Peyer's patch (tissue), 4 donors: Measurements from ENCODE around the gene MLLT10.

Source experiments
- POLR2A ChIP-seq, 2 donors: fragments of 450-650 bp; IDR thresholded peaks; one replicate each; pipeline ENCODE4 v1.5.1; 2017; ENCODE audit warnings: antibody characterized with exemption in 2 of 2, mild to moderate bottlenecking in 2 of 2, moderate library complexity in 2 of 2
- TF ChIP-seq, protein P1 (sequence below), 6 experiments: fragments of 450-650 bp in 4 of 6; fragments of 200-600 bp in 2 of 6; sonication (generic) in 1 of 6; IDR thresholded peaks; one replicate each; pipeline ENCODE4 v1.5.1; 2017 to 2019; ENCODE audit warnings: antibody characterized with exemption in 6 of 6, mild to moderate bottlenecking in 3 of 6, moderate library complexity in 1 of 6

DNA sequence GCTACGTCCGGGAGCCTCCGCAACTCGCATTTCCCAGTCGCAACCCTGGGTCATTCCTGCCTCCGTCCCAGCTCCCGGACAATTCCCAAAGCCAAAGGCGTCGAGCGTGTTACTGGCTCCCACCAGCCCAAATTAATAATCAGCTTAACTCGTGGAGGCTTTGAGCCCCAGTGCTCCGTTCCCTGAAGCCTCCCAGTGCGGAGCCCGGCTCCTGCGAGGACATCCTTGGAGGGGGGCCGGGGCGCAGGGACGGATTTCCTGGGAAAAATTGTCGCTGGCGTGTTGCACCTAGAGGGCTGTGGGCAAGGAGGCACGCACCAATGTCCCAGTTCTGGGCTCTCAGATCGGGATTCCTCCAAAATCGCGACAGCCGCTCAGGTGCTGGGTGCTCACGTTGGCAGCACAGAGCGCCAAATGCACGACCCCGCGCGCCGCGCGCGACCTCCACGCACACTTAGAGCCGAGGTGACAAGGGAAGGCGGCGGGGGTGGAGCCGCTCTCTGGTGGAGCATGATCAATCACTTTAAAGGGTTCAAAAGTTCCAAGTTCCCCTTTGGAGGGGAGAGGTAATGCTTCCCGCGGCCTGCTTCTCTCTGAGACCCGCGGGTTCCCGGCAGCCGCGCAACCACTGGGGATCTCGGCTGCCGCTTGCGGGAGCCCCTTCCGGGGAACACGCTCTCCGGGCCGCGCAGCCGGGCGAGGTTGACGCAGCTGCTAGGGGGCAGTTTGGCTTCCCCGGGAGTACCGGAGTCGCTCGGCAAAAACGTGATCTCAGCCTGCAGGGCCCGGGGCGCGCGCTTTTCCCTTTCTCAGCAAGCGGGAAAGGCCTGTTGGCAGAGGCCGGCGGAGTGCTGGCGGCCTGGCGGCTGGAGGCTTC lies 34.1 kb upstream of the MLLT10 start:
- TF ChIP-seq, protein P1, sequence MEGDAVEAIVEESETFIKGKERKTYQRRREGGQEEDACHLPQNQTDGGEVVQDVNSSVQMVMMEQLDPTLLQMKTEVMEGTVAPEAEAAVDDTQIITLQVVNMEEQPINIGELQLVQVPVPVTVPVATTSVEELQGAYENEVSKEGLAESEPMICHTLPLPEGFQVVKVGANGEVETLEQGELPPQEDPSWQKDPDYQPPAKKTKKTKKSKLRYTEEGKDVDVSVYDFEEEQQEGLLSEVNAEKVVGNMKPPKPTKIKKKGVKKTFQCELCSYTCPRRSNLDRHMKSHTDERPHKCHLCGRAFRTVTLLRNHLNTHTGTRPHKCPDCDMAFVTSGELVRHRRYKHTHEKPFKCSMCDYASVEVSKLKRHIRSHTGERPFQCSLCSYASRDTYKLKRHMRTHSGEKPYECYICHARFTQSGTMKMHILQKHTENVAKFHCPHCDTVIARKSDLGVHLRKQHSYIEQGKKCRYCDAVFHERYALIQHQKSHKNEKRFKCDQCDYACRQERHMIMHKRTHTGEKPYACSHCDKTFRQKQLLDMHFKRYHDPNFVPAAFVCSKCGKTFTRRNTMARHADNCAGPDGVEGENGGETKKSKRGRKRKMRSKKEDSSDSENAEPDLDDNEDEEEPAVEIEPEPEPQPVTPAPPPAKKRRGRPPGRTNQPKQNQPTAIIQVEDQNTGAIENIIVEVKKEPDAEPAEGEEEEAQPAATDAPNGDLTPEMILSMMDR (IDR thresholded peaks at IDR 0.05) = no peak
- no peak for TF ChIP-seq POLR2A (IDR thresholded peaks at IDR 0.05)
